T47D (cell line): ENCODE measurements around the gene CCDC57.
A peak's percentile ranks its signal among the peaks of the same experiment; 100 is the strongest.

ENCODE experiments used
- DNase-seq, 2 experiments: peaks; one replicate each; pipeline versions ENCODE4 v3.0.0 to v3.0.0-alpha.2; 2011 to 2012; ENCODE audit warnings: low read depth in 1 of 2, low spot score in 1 of 2
- JUND ChIP-seq: IDR thresholded peaks from 2 replicates; pipeline ENCODE4 v1.6.1; 2012; ENCODE audit warnings: low read depth
- in situ Hi-C: cut with HindIII; loops from 2 replicates; pipeline ENCODE4 v1.10.0; 2016; ENCODE audit warnings: low sequenced_read_pairs, low pct_unique_long_range_greater_than_20kb

The CCDC57 gene

GRCh38 chr17:82228842-82229697, 16.4 kb upstream of the CCDC57 start, which contains the start of gene SLC16A3:
TSS of gene SLC16A3 (plus strand) at chr17:82229042. CDS start at chr17:82236009, 6,967 bp downstream.
- DNase-seq = peak in 1 of 2 experiments; percentile 69
- TF ChIP-seq JUND = no peak
- in situ Hi-C loops = no loop called here

DNA sequence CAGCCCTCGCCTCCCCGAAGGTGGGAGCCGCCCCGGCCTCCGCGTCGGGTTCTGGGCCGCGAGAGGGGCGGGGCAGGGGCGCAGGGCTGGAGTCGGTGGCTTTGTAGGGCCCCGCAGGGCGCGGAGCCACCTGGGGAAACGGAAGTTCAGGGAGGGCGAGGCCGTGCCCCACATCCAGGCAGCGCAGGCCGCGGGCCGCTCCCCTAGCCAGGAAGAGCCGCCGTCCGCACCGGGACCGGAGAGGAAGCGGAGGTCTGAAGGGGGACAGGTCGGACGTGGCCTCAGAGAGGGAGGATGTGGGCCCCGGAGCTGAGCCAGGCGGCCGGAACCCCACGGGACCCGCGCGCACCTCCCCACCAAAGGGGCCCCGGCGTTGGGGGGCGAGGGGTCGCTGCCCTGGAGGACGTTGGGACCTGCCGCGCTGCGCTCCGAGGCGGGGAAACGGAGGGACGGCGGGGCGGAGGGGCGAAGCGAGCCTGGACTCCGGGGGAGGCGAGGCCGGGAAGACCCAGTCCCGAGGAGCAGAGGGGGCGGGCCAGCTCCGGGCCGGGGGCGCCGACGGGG, 15.7 kb upstream of the CCDC57 start:
- in situ Hi-C loops = no loop called here
- TF ChIP-seq JUND = no peak
- no peak for DNase-seq

GRCh38 chr17:82227629-82228277, 15.1 kb upstream of the CCDC57 start:
- TF ChIP-seq JUND = no peak
- no peak for DNase-seq
- in situ Hi-C loops = no loop called here

GRCh38 chr17:82226809-82227628, 14.4 kb upstream of the CCDC57 start:
- TF ChIP-seq JUND = no peak
- in situ Hi-C loops = no loop called here
- DNase-seq = no peak

DNA sequence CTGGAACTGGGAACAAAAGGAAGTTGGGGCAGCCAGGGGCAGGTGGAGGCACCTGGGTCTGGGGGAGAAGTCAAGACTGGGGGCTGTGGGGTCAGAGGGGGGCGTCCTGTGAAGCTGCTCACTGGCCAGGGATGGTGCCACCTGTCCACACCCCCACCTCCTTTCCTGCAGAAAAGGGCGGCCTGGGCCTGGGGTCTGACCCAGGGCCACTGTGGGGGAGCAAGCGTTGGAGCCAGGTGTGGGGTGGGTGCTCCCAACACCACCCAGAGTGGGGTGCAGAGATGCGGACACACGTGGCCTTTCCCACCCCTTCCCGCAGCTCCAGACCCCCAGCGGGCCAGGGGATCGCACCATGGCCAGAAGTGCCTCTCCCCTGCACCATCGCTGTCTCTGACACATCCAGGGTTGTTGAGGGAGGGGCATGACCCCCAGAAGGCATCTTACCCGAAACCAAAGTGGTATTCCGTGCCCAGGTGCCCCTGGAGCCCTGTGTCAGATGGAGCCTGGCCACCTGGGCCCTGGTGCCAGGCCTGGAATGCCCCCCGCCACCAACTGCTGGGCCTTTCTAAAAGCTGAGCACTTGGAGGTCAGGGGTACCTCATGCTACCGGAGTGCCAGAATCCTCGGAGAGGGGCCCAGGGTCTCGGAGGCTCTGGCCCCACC, 13.6 kb upstream of the CCDC57 start:
- in situ Hi-C loops = no loop called here
- DNase-seq = no peak
- TF ChIP-seq JUND = no peak

- TF ChIP-seq JUND = no peak
- in situ Hi-C loops = no loop called here
- no peak for DNase-seq
Measured at GRCh38 chr17:82225368-82226029, 12.9 kb upstream of the CCDC57 start.

DNA sequence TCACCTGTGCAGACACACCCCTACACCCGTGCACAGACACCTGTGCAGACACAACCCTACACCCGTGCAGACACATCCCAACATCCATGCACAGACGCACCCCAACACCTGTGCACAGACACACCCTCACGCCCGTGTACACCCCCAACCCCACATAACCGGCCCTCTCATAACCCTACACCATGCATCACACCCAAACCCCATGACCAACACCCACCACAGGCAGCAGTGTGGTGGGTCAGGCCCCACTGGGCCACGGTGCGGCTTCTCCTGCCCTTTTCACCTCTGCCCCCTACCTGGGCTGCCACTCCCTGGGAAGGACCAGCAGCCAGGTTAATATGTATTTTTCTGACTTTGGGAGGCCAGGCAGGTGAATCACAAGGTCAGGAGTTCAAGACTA, 12.0 kb upstream of the CCDC57 start:
- in situ Hi-C loops = no loop called here
- DNase-seq = no peak
- TF ChIP-seq JUND = no peak

GRCh38 chr17:82223517-82223916, 10.9 kb upstream of the CCDC57 start:
- no peak for TF ChIP-seq JUND
- in situ Hi-C loops = no loop called here
- DNase-seq = no peak

DNA sequence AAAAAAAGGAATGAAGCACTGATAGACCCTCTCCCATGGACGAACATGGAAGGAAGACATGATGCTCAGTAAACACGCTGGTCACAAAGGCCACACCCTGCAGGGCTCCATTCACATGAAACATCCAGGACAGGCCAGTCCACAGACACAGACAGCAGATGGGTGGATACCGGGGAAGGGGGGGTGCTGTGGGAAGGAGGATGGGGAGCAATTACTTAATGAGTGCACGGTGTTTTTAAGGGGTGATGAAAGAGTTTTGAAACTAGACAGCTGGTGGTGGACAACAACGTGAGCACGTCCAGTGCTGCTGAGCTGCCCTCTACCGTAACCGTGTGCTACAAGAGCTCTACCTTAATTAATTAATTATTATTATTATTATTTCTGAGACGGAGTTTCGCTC, 10.2 kb upstream of the CCDC57 start:
- in situ Hi-C loops = no loop called here
- no peak for DNase-seq
- no peak for TF ChIP-seq JUND

DNA sequence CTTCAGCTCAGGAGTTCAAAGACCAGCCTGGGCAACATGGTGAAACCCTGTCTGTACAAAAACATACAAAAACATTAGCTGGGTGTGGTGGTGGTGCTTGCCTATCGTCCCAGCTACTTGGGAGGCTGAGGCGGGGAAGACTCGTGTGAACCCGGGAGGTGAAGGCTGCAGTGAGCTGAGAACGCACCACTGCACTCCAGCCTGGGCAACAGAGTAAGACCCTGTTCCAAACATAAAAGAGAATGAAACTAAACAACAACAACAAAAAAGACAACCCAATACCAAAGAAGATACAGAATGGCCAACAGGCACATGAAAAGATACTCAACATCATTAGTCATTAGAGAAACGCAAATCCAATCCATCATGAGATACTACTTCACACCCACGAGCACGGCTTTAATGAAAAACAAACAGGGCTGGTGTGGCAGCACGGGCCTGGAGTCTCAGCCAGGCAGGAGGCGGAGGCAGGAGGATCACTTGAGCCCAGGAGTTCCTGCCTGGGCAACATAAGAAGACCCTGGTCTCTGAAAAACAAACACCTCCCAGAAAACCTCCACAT, 8.8 kb upstream of the CCDC57 start:
- no peak for TF ChIP-seq JUND
- no peak for DNase-seq
- in situ Hi-C loops = no loop called here
